GM18511 (cell line): ENCODE measurements around the gene RSPO4.
"Not testable (repeated sequence)": the region's sequence is repeated elsewhere in the genome, so short reads cannot be mapped to it uniquely, and the experiment has no call there.

ENCODE experiments used
- ATAC-seq: cut with Tn5 transposase; IDR thresholded peaks from one replicate; pipeline ENCODE4 v1.9.1; 2021; ENCODE audit warnings: mild to moderate bottlenecking, moderate library complexity; ENCODE audit not compliant: unreplicated experiment

The RSPO4 gene

GRCh38 chr20:1005452-1006027 lies 3.4 kb upstream of the RSPO4 start:
- no peak for ATAC-seq

- ATAC-seq: no peak
Measured at GRCh38 chr20:1003920-1004697, 2.0 kb upstream of the RSPO4 start.

DNA sequence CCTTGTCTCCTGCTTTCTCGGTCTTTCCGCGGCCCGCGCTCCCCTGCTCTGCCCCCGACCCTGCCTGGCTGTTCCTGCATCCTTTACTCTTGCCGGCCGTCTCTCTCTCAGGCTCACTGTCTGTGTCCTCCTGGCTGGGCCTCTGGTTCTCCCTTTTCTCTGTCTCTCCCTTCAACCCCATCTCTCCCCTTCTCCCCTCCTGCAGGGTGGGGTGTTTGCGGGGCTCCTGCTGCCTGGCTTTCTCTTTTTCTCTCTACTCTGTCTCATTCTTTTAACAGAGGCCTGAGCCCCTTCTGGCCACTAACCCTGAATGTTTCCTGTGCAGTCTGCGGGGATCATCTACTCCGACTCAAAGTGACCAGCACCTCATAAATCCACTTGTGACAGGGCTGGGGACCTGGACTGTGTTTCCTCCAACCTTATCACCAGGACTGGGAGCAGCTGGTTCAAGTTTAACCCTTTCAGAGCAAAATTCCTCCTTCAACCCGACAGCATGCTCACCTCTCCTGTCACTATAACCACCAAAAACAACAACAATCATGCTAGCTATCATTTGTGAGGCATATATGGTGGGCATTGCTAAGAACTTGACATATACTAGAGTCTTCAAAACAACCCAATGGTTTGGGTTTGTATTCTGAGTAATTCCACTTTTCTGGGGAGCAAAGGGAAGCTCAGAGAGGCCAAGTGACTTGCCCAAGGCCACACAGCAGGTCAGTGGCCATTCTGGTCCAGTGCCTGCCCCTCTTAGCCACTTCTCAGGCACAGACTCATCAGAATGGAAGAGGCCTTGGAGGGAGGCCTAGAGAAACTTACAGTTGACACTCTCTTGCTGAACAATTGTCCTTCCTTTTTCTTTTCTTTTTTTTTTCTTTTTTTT lies 811 bp upstream of the RSPO4 start:
- ATAC-seq: no peak

DNA sequence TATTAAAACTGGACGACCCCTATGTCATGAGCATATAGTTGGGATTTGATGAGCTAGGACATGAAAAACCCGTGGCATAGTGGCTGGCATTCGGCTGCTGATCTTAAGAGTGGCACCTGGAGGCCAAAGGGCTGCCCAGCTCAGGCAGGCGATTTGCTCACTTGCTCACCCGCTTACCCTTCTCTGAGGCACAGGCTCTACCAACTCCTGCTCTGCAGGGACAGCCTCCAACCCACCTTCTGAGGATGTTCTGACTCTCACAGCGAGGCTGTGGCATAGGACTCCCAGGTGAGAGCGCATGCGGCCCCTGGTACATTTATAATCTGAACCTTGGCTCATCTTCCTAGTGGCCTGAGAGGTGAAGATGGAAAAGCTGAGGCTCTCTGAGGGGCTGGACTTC lies 995 bp downstream of the RSPO4 start:
- ATAC-seq: no peak

DNA sequence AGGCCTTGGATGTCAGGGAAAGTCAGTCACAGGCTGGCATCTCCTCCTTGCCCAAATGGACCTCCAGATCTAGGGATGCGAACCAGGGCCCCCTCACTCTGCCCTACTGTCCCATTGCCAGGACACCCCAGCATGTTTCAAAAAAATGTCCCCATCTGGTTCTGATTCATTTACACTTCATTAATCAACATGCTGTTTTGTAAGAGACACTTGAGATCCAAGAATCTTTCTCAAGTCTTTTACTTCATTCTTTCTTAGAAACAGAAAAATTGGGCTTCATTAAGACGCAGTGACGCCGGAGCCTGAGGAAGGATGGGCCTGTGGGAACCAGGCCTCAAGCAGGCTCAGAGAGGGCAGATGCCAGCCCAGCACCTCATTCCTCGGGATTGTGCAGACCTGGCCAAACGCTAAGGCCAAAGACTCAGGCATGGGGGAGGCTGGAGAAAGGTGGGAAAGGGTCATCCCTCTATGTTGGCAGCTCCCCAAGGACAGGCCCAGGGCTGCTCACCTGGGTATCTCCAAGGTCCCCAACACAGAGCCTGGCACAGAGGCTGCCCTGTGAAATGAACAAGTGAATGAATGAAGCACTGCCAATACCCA lies 3.8 kb downstream of the RSPO4 start:
- no peak for ATAC-seq

DNA sequence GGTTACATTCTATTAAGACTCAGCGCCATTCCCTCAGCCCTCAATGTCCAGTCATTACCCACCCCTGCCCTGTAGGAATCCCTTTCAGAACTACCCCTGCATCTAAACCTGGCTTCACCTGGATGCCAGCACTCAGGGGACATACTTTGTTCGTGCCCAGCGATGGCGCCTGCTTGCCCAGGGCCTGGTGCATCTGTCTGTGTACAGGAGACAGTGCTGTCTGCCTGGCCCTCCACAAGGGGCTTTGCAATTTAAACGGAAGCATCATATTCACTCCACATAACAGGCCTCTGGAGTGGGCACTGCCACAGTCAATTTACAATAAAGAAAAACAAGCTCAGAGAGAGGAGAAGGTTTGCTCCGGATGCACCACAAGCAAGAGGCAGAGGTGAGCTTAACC lies 4.6 kb downstream of the RSPO4 start:
- ATAC-seq: no peak

- no peak for ATAC-seq
Measured at GRCh38 chr20:997016-997415, 5.1 kb downstream of the RSPO4 start.

- no peak for ATAC-seq
Measured at GRCh38 chr20:995170-995569, 6.9 kb downstream of the RSPO4 start.

GRCh38 chr20:992801-993535 lies 9.1 kb downstream of the RSPO4 start:
- ATAC-seq: no peak

- ATAC-seq: no peak
Measured at GRCh38 chr20:991850-992249, 10.3 kb downstream of the RSPO4 start.

- no peak for ATAC-seq
Measured at GRCh38 chr20:990293-990959, 11.7 kb downstream of the RSPO4 start.

- no peak for ATAC-seq
Measured at GRCh38 chr20:988272-988671, 13.8 kb downstream of the RSPO4 start.

- no peak for ATAC-seq
Measured at GRCh38 chr20:987677-988076, 14.4 kb downstream of the RSPO4 start.

- no peak for ATAC-seq
Measured at GRCh38 chr20:986733-987355, 15.3 kb downstream of the RSPO4 start.

DNA sequence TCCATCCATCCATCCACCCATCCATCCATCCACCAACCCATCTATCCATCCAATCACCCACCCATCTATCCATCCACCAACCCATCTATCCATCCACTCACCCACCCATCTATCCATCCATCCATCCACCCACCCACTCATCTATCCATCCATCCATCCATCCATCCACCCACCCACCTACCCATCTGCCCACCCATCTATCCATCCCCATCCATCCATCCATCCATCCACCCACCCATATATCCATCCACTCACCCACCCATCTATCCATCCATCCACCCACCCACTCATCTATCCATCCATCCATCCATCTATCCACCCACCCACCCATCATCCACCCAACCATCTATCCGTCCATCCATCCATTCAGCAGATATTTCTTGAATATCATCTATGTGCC lies 17.1 kb downstream of the RSPO4 start:
- ATAC-seq: not testable (repeated sequence)

DNA sequence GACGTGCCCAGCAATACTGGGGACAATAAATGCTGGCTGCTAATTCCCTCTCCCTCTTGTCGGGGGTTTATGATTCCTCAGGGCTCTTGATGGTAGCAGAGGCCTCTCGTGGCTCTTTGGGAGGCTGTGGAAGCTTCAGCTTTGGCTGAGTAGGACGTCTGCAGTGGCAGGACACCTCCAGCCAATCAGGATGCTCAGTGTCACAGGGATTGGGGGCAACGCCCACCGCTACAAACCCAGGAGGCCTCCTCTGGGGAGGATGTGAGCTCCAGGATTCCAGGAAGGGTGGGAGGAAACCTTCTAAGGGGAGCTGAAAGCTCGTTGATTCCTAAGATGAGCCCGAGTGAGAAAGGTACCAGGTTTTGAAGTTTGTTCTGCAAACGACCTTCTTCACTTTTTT lies 19.4 kb downstream of the RSPO4 start:
- no peak for ATAC-seq

- no peak for ATAC-seq
Measured at GRCh38 chr20:977021-977420, 25.1 kb downstream of the RSPO4 start.

GRCh38 chr20:976033-976432 lies 26.1 kb downstream of the RSPO4 start:
- ATAC-seq: no peak

DNA sequence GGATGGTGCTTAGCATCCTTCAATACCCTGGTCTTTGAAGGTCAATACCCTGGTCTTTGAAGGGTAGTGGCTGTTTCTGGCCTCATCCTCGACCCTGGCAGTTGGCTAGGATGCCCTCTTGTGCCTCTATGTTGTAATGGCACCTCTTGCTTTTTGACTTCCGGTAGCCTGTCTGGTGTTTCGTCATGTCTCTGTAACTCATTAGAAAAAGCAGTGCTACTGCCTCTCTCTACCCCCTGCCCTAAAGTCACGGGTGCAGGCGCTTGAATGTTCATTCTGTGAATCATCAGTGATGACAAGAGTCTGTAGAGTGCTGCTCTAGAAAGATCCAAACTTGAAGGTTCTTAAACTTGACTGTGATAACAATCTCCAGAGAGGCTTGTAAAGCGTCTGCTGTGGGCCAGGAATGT lies 28.3 kb downstream of the RSPO4 start:
- ATAC-seq: no peak

GRCh38 chr20:972256-972655 lies 29.9 kb downstream of the RSPO4 start:
- ATAC-seq: no peak
